Renal pelvis (tissue), 4 donors: ENCODE measurements around the gene ARHGAP27. TPM values are rescaled to one million over a fixed set of nuclear protein-coding genes. Genes with fewer than 3 reads are reported as not detected.

Experiments used
- DNase-seq: peaks from one replicate; pipeline ENCODE4 v3.0.0-alpha.2; 2013
- polyA plus RNA-seq, 3 donors: library from polyadenylated mRNA; unstranded; fragments of 120-200 nt; gene quantifications; one replicate each; pipeline ENCODE4 v1.2.1, GENCODE V29; 2013; ENCODE audit not compliant: insufficient read length in 3 of 3

The ARHGAP27 gene
- polyA plus RNA-seq, 3 donors = 15.7 to 21.7 (median 20.4) TPM

- DNase-seq = no peak
These were observed 902 bp downstream of the ARHGAP27 start for GRCh38 chr17:45431531-45432404.

- DNase-seq = no peak
These were observed 1.7 kb downstream of the ARHGAP27 start for GRCh38 chr17:45430738-45431530.

- no peak for DNase-seq
These were observed 2.5 kb downstream of the ARHGAP27 start for GRCh38 chr17:45430006-45430737.

- DNase-seq = no peak
These were observed 3.2 kb downstream of the ARHGAP27 start for GRCh38 chr17:45429339-45430005.

- DNase-seq = no peak
These were observed 3.7 kb downstream of the ARHGAP27 start for GRCh38 chr17:45428931-45429338.

GRCh38 chr17:45428050-45428617 lies 4.5 kb downstream of the ARHGAP27 start:
- peak; percentile 61 for DNase-seq

- DNase-seq = no peak
These were observed 5.4 kb downstream of the ARHGAP27 start for GRCh38 chr17:45427181-45427835.

GRCh38 chr17:45426561-45426960 lies 6.1 kb downstream of the ARHGAP27 start:
- DNase-seq = no peak

- no peak for DNase-seq
These were observed 6.7 kb downstream of the ARHGAP27 start for GRCh38 chr17:45425984-45426413.

- DNase-seq = peak; percentile 84
These were observed 7.3 kb downstream of the ARHGAP27 start for GRCh38 chr17:45425125-45425983.

GRCh38 chr17:45424769-45425124 lies 7.9 kb downstream of the ARHGAP27 start:
- no peak for DNase-seq

GRCh38 chr17:45423975-45424335 lies 8.7 kb downstream of the ARHGAP27 start:
- DNase-seq = no peak

- no peak for DNase-seq
These were observed 9.2 kb downstream of the ARHGAP27 start for GRCh38 chr17:45423304-45423974.

- DNase-seq = no peak
These were observed 17.4 kb downstream of the ARHGAP27 start for GRCh38 chr17:45414990-45415881.

- no peak for DNase-seq
These were observed 19.2 kb downstream of the ARHGAP27 start for GRCh38 chr17:45413498-45413923.

GRCh38 chr17:45411348-45412105 lies 21.1 kb downstream of the ARHGAP27 start:
- no peak for DNase-seq
